Activated CD8-positive, alpha-beta memory T cell treated with anti-CD3 and anti-CD28 coated beads, Interleukin-2, amount 50 U/mL, for 48 hours (primary cell): ENCODE measurements around the gene JCHAIN.
A peak's percentile ranks its signal among the peaks of the same experiment; 100 is the strongest.
"Not testable (repeated sequence)": the region's sequence is repeated elsewhere in the genome, so short reads cannot be mapped to it uniquely, and the experiment has no call there.

Source experiments
- DNase-seq: peaks from one replicate; pipeline ENCODE4 v3.0.0-alpha.2; 2020

JCHAIN gene

GRCh38 chr4:70687821-70688794 is 21.8 kb upstream of the JCHAIN start, which contains the start of gene UTP3:
UTP3 (plus strand) TSS chr4:70688532; CDS start chr4:70688678, 146 bp downstream.
- peak; percentile 97 for DNase-seq

GRCh38 chr4:70687392-70687791 is 21.1 kb upstream of the JCHAIN start:
- DNase-seq: no peak

- not testable (repeated sequence) for DNase-seq
These were observed 15.8 kb upstream of the JCHAIN start for GRCh38 chr4:70682142-70682541.

- no peak for DNase-seq
These were observed 15.4 kb upstream of the JCHAIN start for GRCh38 chr4:70681704-70682103.

- no peak for DNase-seq
These were observed 14.6 kb upstream of the JCHAIN start for GRCh38 chr4:70680934-70681333.

- no peak for DNase-seq
These were observed 12.2 kb upstream of the JCHAIN start for GRCh38 chr4:70678383-70678999.

GRCh38 chr4:70676554-70677090 is 10.3 kb upstream of the JCHAIN start:
- no peak for DNase-seq

- DNase-seq: no peak
These were observed 8.4 kb upstream of the JCHAIN start for GRCh38 chr4:70674731-70675130.

GRCh38 chr4:70674191-70674590 is 7.9 kb upstream of the JCHAIN start:
- no peak for DNase-seq

- no peak for DNase-seq
These were observed 4.8 kb upstream of the JCHAIN start for GRCh38 chr4:70671091-70671490.

GRCh38 chr4:70670332-70671014 is 4.2 kb upstream of the JCHAIN start:
- no peak for DNase-seq

- no peak for DNase-seq
These were observed 1.6 kb upstream of the JCHAIN start for GRCh38 chr4:70667740-70668535.

- DNase-seq: not testable (repeated sequence)
These were observed 4.9 kb downstream of the JCHAIN start for GRCh38 chr4:70661309-70661922.

- no peak for DNase-seq
These were observed 6.2 kb downstream of the JCHAIN start for GRCh38 chr4:70660106-70660505.

GRCh38 chr4:70658418-70658817 is 7.9 kb downstream of the JCHAIN start:
- DNase-seq: no peak

GRCh38 chr4:70657326-70657725 is 9.0 kb downstream of the JCHAIN start:
- no peak for DNase-seq

- DNase-seq: no peak
These were observed 11.7 kb downstream of the JCHAIN start for GRCh38 chr4:70654605-70655011.

- no peak for DNase-seq
These were observed 14.3 kb downstream of the JCHAIN start for GRCh38 chr4:70651864-70652506.

GRCh38 chr4:70650741-70651140 is 15.6 kb downstream of the JCHAIN start:
- not testable (repeated sequence) for DNase-seq

GRCh38 chr4:70640192-70640591 is 26.1 kb downstream of the JCHAIN start:
- no peak for DNase-seq

GRCh38 chr4:70637239-70637913 is 28.9 kb downstream of the JCHAIN start:
- no peak for DNase-seq
